Adrenal gland (tissue), 12 donors: Measurements from ENCODE around the gene CYSRT1. TPM values are rescaled to one million over a fixed set of nuclear protein-coding genes. Genes with fewer than 3 reads are reported as not detected.
A peak's percentile ranks its signal among the peaks of the same experiment; 100 is the strongest.
"Not testable (repeated sequence)": the region's sequence is repeated elsewhere in the genome, so short reads cannot be mapped to it uniquely, and the experiment has no call there.

Experiments used
- DNase-seq, 7 donors: peaks; one replicate each; pipeline ENCODE4 v3.0.0-alpha.2; 2019 to 2020
- H3K27ac ChIP-seq, 5 donors: fragments of 200-600 bp; sonication (generic) in 4 of 5; 1 replicate in 3 of 5; 2 replicates in 2 of 5; pipeline versions ENCODE4 v1.5.1 to v1.8.0; 2016 to 2020; ENCODE audit warnings: mild to moderate bottlenecking in 1 of 5
- H3K27me3 ChIP-seq: fragments of 200-600 bp; 2 replicates; pipeline ENCODE4 v1.8.0; 2021
- H3K36me3 ChIP-seq, 2 donors: fragments of 200-600 bp; replicated peaks in 1 of 2; 1 replicate in 1 of 2; 2 replicates in 1 of 2; pipeline versions ENCODE4 v1.5.1 to v1.8.0; 2018 to 2022
- H3K4me1 ChIP-seq, 2 donors: fragments of 200-600 bp; replicated peaks in 1 of 2; 1 replicate in 1 of 2; 2 replicates in 1 of 2; pipeline versions ENCODE4 v1.5.1 to v1.8.0; 2018 to 2021
- H3K4me3 ChIP-seq, 4 donors: fragments of 200-600 bp; sonication (generic) in 3 of 4; one replicate each; pipeline ENCODE4 v1.5.1; 2016 to 2018
- H3K9me3 ChIP-seq, 3 donors: fragments of 200-600 bp; sonication (generic) in 1 of 3; replicated peaks in 1 of 3; 1 replicate in 2 of 3; 2 replicates in 1 of 3; pipeline versions ENCODE4 v1.5.1 to v1.8.0; 2016 to 2021
- POLR2A ChIP-seq, 2 donors: fragments of 450-650 bp; IDR thresholded peaks; one replicate each; pipeline ENCODE4 v1.6.1; 2017; ENCODE audit warnings: antibody characterized with exemption in 2 of 2, mild to moderate bottlenecking in 2 of 2, moderate library complexity in 1 of 2
- WGBS, 4 donors: extraction: QIAGEN DNeasy Blood & Tissue Kit in 2 of 4; methylation state at CpG; one replicate each; pipeline versions ENCODE4 v1.1.5 to v1.1.7; 2013 to 2017; 5-methylcytosine and 5-hydroxymethylcytosine counted together
- intact Hi-C, 2 donors: fragments of 100-400 bp; cut with DNase I; formaldehyde crosslinking; loops; one replicate each; pipeline versions ENCODE4 v1.14.1 to v1.15.0; 2022 to 2023
- polyA plus RNA-seq, 3 donors: library from polyadenylated mRNA; stranded (reverse); fragments of 200-250 nt in 2 of 3; fragments of 350-450 nt in 1 of 3; fragmentation: Illumina TruSeq in 1 of 3; extraction: RNeasy Lipid Tissue Mini Kit (QIAGEN cat#74804) in 1 of 3; gene quantifications; one replicate each; pipeline ENCODE4 v1.2.3, GENCODE V29; 2013 to 2014
- total RNA-seq, 9 donors: library from RNA; depleted of rRNA in 4 of 9; stranded (reverse); fragments of >200 nt in 4 of 9; fragments of 120-200 nt in 1 of 9; fragmentation: NEBNext Ultra II Directional in 1 of 9; extraction: Animal tissue kit (Norgen Biotek cat#: 25700) in 1 of 9; gene quantifications; one replicate each; pipeline versions ENCODE4 v1.1.0 to v1.2.4, GENCODE V29; 2013 to 2023
- TF ChIP-seq, protein P1 (sequence below), 6 experiments: fragments of 450-650 bp in 4 of 6; fragments of 200-600 bp in 2 of 6; sonication (generic) in 1 of 6; IDR thresholded peaks; 1 replicate in 5 of 6; 2 replicates in 1 of 6; pipeline versions ENCODE4 v1.5.1 to v1.8.0; 2016 to 2021; ENCODE audit warnings: antibody characterized with exemption in 6 of 6, mild to moderate bottlenecking in 2 of 6, moderate library complexity in 1 of 6
- donor health status: healthy with polysubstance abuse.
- donor health status: Bipolar disorder and iron deficiency.
- donor health status: DM: yes; HTN: yes; CAD: no.
- donor health status: DM: no; HTN: no; CAD: no.
- donor health status: DM: no; HTN: no; CAD: no.
- donor health status: DM: yes; HTN: yes; CAD: no.

Gene CYSRT1
- total and polyA plus RNA-seq, 12 donors: 0.56 to 4.6 (median 1.7) TPM; not detected in 1

DNA sequence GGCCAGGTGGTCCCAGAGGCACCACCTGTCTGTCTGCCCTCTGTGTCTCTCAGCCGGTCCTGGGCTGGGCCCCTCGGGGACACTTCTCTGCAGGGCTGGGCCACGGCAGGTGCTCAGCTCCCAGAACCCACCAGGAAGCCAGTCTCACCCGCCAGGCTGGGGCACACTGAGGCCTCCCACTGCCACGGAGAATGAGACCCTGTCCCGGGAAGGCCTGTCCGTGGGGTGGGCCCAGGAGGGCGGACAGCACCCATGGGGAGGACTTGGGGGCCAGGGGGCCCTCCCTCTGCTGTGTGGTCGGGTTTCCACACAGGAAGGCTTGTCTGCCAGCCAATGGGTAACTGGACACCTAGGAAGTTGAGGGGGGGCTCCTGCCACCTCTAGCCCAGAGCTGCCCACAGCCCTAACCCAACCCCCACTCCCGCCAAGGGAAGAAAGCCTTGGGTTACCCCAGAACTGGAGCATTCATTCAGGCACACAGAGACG is 12.0 kb downstream of the CYSRT1 start:
- intact Hi-C loops: loop anchor here in 1 of 2 donors (10.0 kb wide), 1 partner anchor 452 kb away; no protein-coding TSS in a partner anchor
- no peak for DNase-seq
- WGBS, 4 donors: 10 to 93% (median 44%) methylated on average over 2 to 11 of the region's 11 CpGs
- TF ChIP-seq POLR2A (IDR thresholded peaks at IDR 0.05): no peak
- TF ChIP-seq, protein P1, sequence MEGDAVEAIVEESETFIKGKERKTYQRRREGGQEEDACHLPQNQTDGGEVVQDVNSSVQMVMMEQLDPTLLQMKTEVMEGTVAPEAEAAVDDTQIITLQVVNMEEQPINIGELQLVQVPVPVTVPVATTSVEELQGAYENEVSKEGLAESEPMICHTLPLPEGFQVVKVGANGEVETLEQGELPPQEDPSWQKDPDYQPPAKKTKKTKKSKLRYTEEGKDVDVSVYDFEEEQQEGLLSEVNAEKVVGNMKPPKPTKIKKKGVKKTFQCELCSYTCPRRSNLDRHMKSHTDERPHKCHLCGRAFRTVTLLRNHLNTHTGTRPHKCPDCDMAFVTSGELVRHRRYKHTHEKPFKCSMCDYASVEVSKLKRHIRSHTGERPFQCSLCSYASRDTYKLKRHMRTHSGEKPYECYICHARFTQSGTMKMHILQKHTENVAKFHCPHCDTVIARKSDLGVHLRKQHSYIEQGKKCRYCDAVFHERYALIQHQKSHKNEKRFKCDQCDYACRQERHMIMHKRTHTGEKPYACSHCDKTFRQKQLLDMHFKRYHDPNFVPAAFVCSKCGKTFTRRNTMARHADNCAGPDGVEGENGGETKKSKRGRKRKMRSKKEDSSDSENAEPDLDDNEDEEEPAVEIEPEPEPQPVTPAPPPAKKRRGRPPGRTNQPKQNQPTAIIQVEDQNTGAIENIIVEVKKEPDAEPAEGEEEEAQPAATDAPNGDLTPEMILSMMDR (IDR thresholded peaks at IDR 0.05): no peak
- Histone ChIP-seq H3K27ac (no peak overlapping the region), H3K27me3 (peaks cover 17% of the 10 kb centered on the region), H3K4me1 (peaks cover 7 to 25% of the 10 kb centered on the region in 2 donors), H3K9me3 (no peaks in the 10 kb centered on the region), H3K36me3 (peaks cover 0 to under 1% of the 10 kb centered on the region in 2 donors), H3K4me3 (no peak overlapping the region)

DNA sequence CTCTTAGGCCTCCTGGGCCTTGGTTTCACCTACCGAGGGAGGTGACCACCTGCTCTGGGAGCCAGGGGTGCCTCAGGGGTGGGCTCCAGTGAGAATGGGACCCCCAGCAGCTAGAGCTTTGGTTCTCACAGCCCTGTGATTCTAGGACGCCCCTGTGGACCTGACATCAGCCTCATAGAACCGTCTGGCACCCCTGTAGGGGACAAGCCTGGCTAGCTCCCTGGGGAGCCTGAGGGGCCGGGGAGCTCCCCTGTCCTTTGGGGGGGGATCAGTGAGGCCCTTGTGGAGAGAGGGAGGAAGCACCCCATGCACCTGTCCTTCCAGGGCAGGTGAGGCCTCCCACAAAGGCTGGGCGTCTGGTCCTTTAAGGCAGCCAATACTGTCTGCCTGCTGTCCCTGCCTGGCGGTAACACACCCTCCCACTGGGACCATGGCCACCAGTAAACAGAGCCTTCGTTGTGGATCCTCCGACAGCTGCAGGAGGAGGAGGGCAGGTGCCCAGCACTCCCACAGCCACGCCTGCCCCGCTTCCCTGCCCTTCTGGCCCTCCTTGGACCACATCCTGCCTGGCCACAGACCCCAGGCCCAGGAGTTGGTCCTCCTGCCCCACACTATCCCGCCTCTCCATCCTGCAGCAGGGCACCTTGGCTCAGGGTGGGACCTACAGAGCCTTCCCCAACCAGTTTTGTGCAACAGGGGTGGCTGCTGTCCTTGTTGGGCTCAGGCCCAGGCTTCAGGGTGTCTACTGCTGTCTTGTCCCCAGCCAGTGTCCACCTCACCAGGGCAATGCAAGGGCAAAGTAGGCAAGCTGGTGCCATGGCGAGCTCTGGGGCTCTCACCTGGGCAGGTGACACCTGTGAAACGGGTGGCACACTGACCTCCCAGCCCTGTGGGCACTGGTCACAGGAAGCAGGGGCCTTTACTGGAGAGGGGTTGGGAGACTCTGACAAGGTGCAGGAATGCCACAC is 13.1 kb downstream of the CYSRT1 start:
- Histone ChIP-seq H3K36me3 (peaks cover 0 to 11% of the 10 kb centered on the region in 2 donors), H3K9me3 (no peaks in the 10 kb centered on the region), H3K4me3 (no peak overlapping the region), H3K4me1 (peaks cover 7 to 36% of the 10 kb centered on the region in 2 donors), H3K27me3 (peaks cover 8% of the 10 kb centered on the region), H3K27ac (no peak overlapping the region)
- intact Hi-C loops: loop anchor here in 1 of 2 donors (10.0 kb wide), 1 partner anchor 453 kb away; no protein-coding TSS in a partner anchor
- TF ChIP-seq POLR2A (IDR thresholded peaks at IDR 0.05): no peak
- WGBS, 4 donors: 69 to 81% (median 80%) methylated on average over 5 to 13 of the region's 13 CpGs
- no peak for DNase-seq

DNA sequence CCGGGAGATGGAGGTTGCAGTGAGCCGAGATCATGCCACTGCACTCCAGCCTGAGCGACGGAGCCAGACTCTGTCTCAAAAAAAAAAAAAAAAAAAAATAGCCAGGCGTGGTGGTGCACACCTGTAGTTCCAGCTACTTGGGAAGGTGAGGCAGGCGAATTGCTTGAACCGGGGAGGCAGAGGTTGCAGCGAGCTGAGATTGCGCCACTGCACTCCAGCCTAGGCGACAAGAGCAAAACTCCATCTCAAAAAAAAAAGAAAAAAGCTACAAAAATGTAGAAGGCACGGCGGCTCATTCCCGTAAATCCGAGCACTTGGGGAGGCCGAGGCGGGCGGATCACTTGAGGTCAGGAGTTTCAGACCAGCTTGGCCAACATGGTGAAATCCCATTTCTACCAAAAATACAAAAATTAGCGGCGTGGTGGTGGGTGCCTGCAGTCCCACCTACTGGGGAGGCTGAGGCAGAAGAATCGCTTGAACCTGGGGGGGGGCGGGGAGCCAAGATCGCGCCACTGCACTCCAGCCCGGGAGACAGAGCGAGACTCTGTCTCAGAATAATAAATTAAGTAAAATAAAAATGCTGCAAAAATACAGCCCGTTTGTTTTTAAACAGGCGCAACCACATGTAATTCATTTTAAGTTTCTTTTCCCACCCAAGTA is 14.7 kb downstream of the CYSRT1 start:
- intact Hi-C loops: loop anchor here in 1 of 2 donors (10.0 kb wide), 1 partner anchor 455 kb away; no protein-coding TSS in a partner anchor
- WGBS, 4 donors: 49 to 55% (median 51%) methylated on average over 25 to 27 of the region's 27 CpGs
- H3K36me3 ChIP-seq: peaks cover 0 to 18% of the 10 kb centered on the region in 2 donors
- H3K27me3 ChIP-seq, DNase-seq, H3K9me3 ChIP-seq: not testable (repeated sequence)
- peak overlapping the region in 2 of 4 donors; percentile 51 to 81 for H3K4me3 ChIP-seq
- peaks cover 7 to 43% of the 10 kb centered on the region in 2 donors for H3K4me1 ChIP-seq
- H3K27ac ChIP-seq: peak overlapping the region; percentile 76 to 97 (median 93)

DNA sequence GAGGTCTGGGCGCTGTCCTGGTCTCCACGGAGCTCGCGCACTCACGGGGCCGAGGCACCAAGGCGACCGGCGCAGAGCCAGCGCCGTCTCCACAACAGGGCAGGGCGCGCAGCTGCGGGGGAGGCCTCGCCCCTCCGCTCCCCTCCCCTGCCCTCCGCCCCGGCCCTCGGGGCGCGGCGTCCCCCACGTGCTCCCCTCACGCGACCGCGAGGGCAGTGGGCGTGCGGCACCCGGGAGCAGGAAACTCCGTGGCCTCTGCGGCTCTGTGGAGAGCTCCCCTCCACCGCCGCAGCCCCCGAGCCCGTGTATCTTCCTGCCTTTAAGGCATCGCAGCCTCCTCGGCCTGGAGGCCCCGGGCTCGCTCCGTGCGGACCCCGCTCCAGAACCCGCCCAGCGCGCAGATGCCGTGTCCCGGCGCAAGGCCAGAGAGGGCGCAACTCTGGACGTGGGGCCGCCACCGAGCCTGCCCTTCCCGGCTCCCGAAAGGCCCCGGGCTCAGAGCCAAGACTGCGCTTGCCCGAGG is 15.4 kb downstream of the CYSRT1 start:
- intact Hi-C loops: no loop called here
- Histone ChIP-seq H3K9me3 (no peaks in the 10 kb centered on the region), H3K4me1 (peaks cover 7 to 43% of the 10 kb centered on the region in 2 donors), H3K27ac (peak overlapping the region; percentile 76 to 97 (median 93)), H3K27me3 (no peaks in the 10 kb centered on the region), H3K4me3 (peak overlapping the region; percentile 25 to 81 (median 49)), H3K36me3 (peaks cover 0 to 18% of the 10 kb centered on the region in 2 donors)
- TF ChIP-seq, protein P1 (IDR thresholded peaks at IDR 0.05): peak in 1 of 6 experiments; percentile 6
- peak in 1 of 2 donors; percentile 23 for TF ChIP-seq POLR2A (IDR thresholded peaks at IDR 0.05)
- peak; percentile 72 to 81 (median 76) for DNase-seq
- 0 to 1% (median 0%) methylated on average over 2 to 58 of the region's 58 CpGs for WGBS, 4 donors
